Omental fat pad (tissue), 4 donors: ENCODE measurements around the gene HLTF. TPM values are rescaled to one million over a fixed set of nuclear protein-coding genes. Genes with fewer than 3 reads are reported as not detected.
A peak's percentile ranks its signal among the peaks of the same experiment; 100 is the strongest.

Source experiments
- ATAC-seq: fragments of 150-250 bp; one replicate; pipeline ENCODE4 v1.9.1; 2016; ENCODE audit warnings: mild to moderate bottlenecking, moderate library complexity; ENCODE audit not compliant: low FRiP score
- DNase-seq: peaks from one replicate; pipeline ENCODE4 v3.0.0-alpha.2; 2019; ENCODE audit warnings: low spot score
- CTCF ChIP-seq, 3 donors: fragments of 450-650 bp; IDR thresholded peaks; one replicate each; pipeline ENCODE4 v1.5.1; 2016 to 2017; ENCODE audit warnings: antibody characterized with exemption in 3 of 3, mild to moderate bottlenecking in 3 of 3, moderate library complexity in 2 of 3
- total RNA-seq, 4 donors: library from RNA; depleted of rRNA; stranded (reverse); fragments of >200 nt; gene quantifications; one replicate each; pipeline ENCODE4 v1.1.0, GENCODE V29; 2016

The HLTF gene
- total RNA-seq, 4 donors from 2014 or later: 10.2 to 20.5 (median 18.3) TPM

- ATAC-seq: no peak
- TF ChIP-seq CTCF (IDR thresholded peaks at IDR 0.05): no peak
- DNase-seq: no peak
Measured at GRCh38 chr3:149067883-149068282, 18.4 kb downstream of the HLTF start.

DNA sequence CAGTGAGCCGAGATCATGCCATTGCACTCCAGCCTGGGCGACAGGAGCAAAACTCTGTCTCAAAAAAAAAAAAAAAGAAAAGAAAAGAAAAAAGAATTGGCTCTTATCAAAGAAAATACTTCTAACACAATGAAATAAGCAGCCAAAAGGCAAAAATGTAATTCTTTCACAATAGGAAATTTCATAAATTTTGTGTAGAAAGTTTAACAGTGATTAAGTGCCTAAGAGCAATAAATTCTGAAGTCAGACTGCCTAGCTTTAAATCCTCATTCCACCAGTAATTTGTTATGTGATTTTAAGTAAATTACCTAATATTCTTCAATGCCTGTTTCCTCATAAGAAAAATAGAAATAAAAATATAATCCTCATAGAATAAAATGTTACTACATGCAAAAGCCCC lies 24.6 kb downstream of the HLTF start:
- ATAC-seq: peak; percentile 28
- DNase-seq: no peak
- TF ChIP-seq CTCF (IDR thresholded peaks at IDR 0.05): no peak

GRCh38 chr3:149058602-149059001 lies 27.7 kb downstream of the HLTF start:
- TF ChIP-seq CTCF (IDR thresholded peaks at IDR 0.05): no peak
- no peak for DNase-seq
- ATAC-seq: no peak

GRCh38 chr3:149058198-149058597 lies 28.1 kb downstream of the HLTF start:
- TF ChIP-seq CTCF (IDR thresholded peaks at IDR 0.05): no peak
- DNase-seq (no peak), ATAC-seq (no peak)

GRCh38 chr3:149055575-149055974 lies 30.8 kb downstream of the HLTF start:
- DNase-seq: no peak
- no peak for TF ChIP-seq CTCF (IDR thresholded peaks at IDR 0.05)
- ATAC-seq: no peak

- ATAC-seq: no peak
- TF ChIP-seq CTCF (IDR thresholded peaks at IDR 0.05): no peak
- DNase-seq: no peak
Measured at GRCh38 chr3:149044339-149045083, 41.8 kb downstream of the HLTF start.

- TF ChIP-seq CTCF (IDR thresholded peaks at IDR 0.05): no peak
- no peak for DNase-seq
- ATAC-seq: no peak
Measured at GRCh38 chr3:149042789-149043386, 43.4 kb downstream of the HLTF start.
